Natural killer cell (primary cell): ENCODE measurements around the gene PSMA7. TPM values are rescaled to one million over a fixed set of nuclear protein-coding genes. Genes with fewer than 3 reads are reported as not detected.

Experiments used
- ATAC-seq, 3 donors: fragments of 150-1000 bp in 2 of 3; fragments of 200-7000 bp in 1 of 3; cut with Tn5 transposase; 1 replicate in 1 of 3; 2 replicates in 2 of 3; pipeline ENCODE4 v1.10.0; 2021; ENCODE audit warnings: mild to moderate bottlenecking in 2 of 3, moderate library complexity in 2 of 3
- DNase-seq, 2 donors: peaks; one replicate each; pipeline versions ENCODE4 v3.0.0 to v3.0.0-alpha.2; 2013 to 2021; ENCODE audit warnings: mixed read lengths in 1 of 2
- H3K27ac ChIP-seq: one replicate; pipeline ENCODE4 v1.5.1; 2013; ENCODE audit warnings: mild to moderate bottlenecking, low read length
- H3K27me3 ChIP-seq: one replicate; pipeline ENCODE4 v1.6.1; 2013; ENCODE audit warnings: low read length; ENCODE audit not compliant: control insufficient read depth, insufficient read depth
- H3K36me3 ChIP-seq: one replicate; pipeline ENCODE4 v1.6.1; 2013; ENCODE audit warnings: low read length; ENCODE audit not compliant: control insufficient read depth, insufficient read depth
- H3K4me1 ChIP-seq: one replicate; pipeline ENCODE4 v1.6.1; 2013; ENCODE audit warnings: low read length; ENCODE audit not compliant: control insufficient read depth, insufficient read depth
- H3K4me3 ChIP-seq: one replicate; pipeline ENCODE4 v1.5.1; 2013; ENCODE audit warnings: low read length
- H3K9me3 ChIP-seq: one replicate; pipeline ENCODE4 v1.6.1; 2013; ENCODE audit warnings: low read length; ENCODE audit not compliant: control insufficient read depth, insufficient read depth
- H3K27ac Mint-ChIP-seq, 2 donors: one replicate each; pipeline ENCODE4 v1.8.0; 2022; ENCODE audit warnings: mild to moderate bottlenecking in 2 of 2, mixed read lengths in 2 of 2, moderate library complexity in 1 of 2
- H3K27me3 Mint-ChIP-seq, 2 donors: one replicate each; pipeline ENCODE4 v1.8.0; 2022; ENCODE audit warnings: low read depth in 2 of 2, mixed read lengths in 2 of 2
- H3K36me3 Mint-ChIP-seq: one replicate; pipeline ENCODE4 v1.8.0; 2022; ENCODE audit warnings: mixed read lengths
- H3K4me1 Mint-ChIP-seq, 2 donors: one replicate each; pipeline ENCODE4 v1.8.0; 2022; ENCODE audit warnings: mixed read lengths in 2 of 2
- H3K4me3 Mint-ChIP-seq: one replicate; pipeline ENCODE4 v1.8.0; 2022; ENCODE audit warnings: mild to moderate bottlenecking, moderate library complexity, mixed read lengths
- H3K9me3 Mint-ChIP-seq, 2 donors: one replicate each; pipeline ENCODE4 v1.8.0; 2022; ENCODE audit warnings: mixed read lengths in 2 of 2
- CTCF ChIP-seq: fragments of 200-600 bp; IDR thresholded peaks from one replicate; pipeline ENCODE4 v1.8.0; 2022; ENCODE audit warnings: antibody characterized with exemption
- WGBS: methylation state at CpG from one replicate; pipeline ENCODE4 v1.1.7; 2013; ENCODE audit warnings: missing lambda C conversion rate; ENCODE audit not compliant: insufficient coverage; 5-methylcytosine and 5-hydroxymethylcytosine counted together
- intact Hi-C: fragments of 100-400 bp; cut with micrococcal nuclease; formaldehyde crosslinking; loops from one replicate; pipeline ENCODE4 v1.14.2; 2022
- total RNA-seq, 4 donors: library from RNA; stranded (reverse); fragments of 120-200 nt in 1 of 4; gene quantifications; one replicate each; pipeline versions ENCODE4 v1.2.3 to v1.2.4, GENCODE V29; 2013 to 2022

PSMA7 gene
- total RNA-seq, 3 donors from 2014 or later (not counting 1 experiment from before 2014, with no cell fraction given): 154 to 177 (median 168) TPM

- Histone ChIP-seq H3K36me3 (no peaks in the 10 kb centered on the region), H3K27me3 (no peaks in the 10 kb centered on the region), H3K27ac (no peak overlapping the region), H3K4me3 (no peak overlapping the region), H3K9me3 (peaks cover 9% of the 10 kb centered on the region), H3K4me1 (no peaks in the 10 kb centered on the region)
- peaks cover 0 to 9% of the 10 kb centered on the region in 2 donors for H3K27me3 Mint-ChIP-seq
- no peak for TF ChIP-seq CTCF
- ATAC-seq (no peak), DNase-seq (no peak)
- H3K4me3 Mint-ChIP-seq: no peak overlapping the region
- peaks cover 0 to 3% of the 10 kb centered on the region in 2 donors for H3K9me3 Mint-ChIP-seq
- no peaks in the 10 kb centered on the region for H3K36me3 Mint-ChIP-seq
- WGBS: 84% methylated on average over 30 of the region's 30 CpGs
- intact Hi-C loops: no loop called here
- H3K27ac Mint-ChIP-seq: no peak overlapping the region
- no peaks in the 10 kb centered on the region for H3K4me1 Mint-ChIP-seq
These were observed 46.5 kb downstream of the PSMA7 start for GRCh38 chr20:62096421-62097380.

GRCh38 chr20:62089393-62089792, 53.8 kb downstream of the PSMA7 start:
- 82% methylated on average over 1 of the region's 3 CpGs for WGBS

GRCh38 chr20:62088258-62089127, 54.7 kb downstream of the PSMA7 start:
- TF ChIP-seq CTCF: no peak
- peak in 1 of 2 donors; percentile 53 for DNase-seq
- Histone ChIP-seq H3K9me3 (no peaks in the 10 kb centered on the region), H3K4me3 (no peak overlapping the region), H3K4me1 (no peaks in the 10 kb centered on the region), H3K27me3 (peaks cover 5% of the 10 kb centered on the region), H3K27ac (no peak overlapping the region), H3K36me3 (no peaks in the 10 kb centered on the region)
- intact Hi-C loops: no loop called here
- peak; percentile 54 to 65 (median 64) for ATAC-seq
- Mint-ChIP-seq H3K27me3 (peaks cover 8 to 14% of the 10 kb centered on the region in 2 donors), H3K4me1 (no peaks in the 10 kb centered on the region), H3K4me3 (no peak overlapping the region), H3K36me3 (no peaks in the 10 kb centered on the region), H3K9me3 (no peaks in the 10 kb centered on the region), H3K27ac (no peak overlapping the region)
- 81% methylated on average over 11 of the region's 15 CpGs for WGBS

More at GRCh38 chr20:62089393-62089792, 53.8 kb downstream of the PSMA7 start:
- ATAC-seq: no peak
- peaks cover 5% of the 10 kb centered on the region for H3K27me3 ChIP-seq
- intact Hi-C loops: no loop called here
- H3K9me3 ChIP-seq: no peaks in the 10 kb centered on the region
- H3K27ac ChIP-seq: no peak overlapping the region
- H3K27me3 Mint-ChIP-seq: peaks cover 8 to 14% of the 10 kb centered on the region in 2 donors
- no peak for TF ChIP-seq CTCF
- no peak overlapping the region for H3K4me3 Mint-ChIP-seq
- no peak overlapping the region for H3K4me3 ChIP-seq
- H3K27ac Mint-ChIP-seq: no peak overlapping the region
- H3K36me3 ChIP-seq: no peaks in the 10 kb centered on the region
- peak in 1 of 2 donors; percentile 14 for DNase-seq
- H3K36me3 Mint-ChIP-seq: no peaks in the 10 kb centered on the region
- H3K4me1 ChIP-seq: no peaks in the 10 kb centered on the region
- H3K9me3 Mint-ChIP-seq: no peaks in the 10 kb centered on the region
- no peaks in the 10 kb centered on the region for H3K4me1 Mint-ChIP-seq
